Large intestine (tissue), 3 donors: Measurements from ENCODE around the gene VILL. TPM values are rescaled to one million over a fixed set of nuclear protein-coding genes. Genes with fewer than 3 reads are reported as not detected.
A peak's percentile ranks its signal among the peaks of the same experiment; 100 is the strongest.
"Not testable (repeated sequence)": the region's sequence is repeated elsewhere in the genome, so short reads cannot be mapped to it uniquely, and the experiment has no call there.

Source experiments
- DNase-seq, 2 donors: peaks; one replicate each; pipeline versions ENCODE4 v3.0.0 to v3.0.0-alpha.2; 2013
- H3K27ac ChIP-seq: one replicate; pipeline ENCODE4 v1.5.1; 2013; ENCODE audit warnings: low read length
- H3K27me3 ChIP-seq: 2 replicates; pipeline ENCODE4 v1.6.1; 2013; ENCODE audit warnings: low read length; ENCODE audit not compliant: control insufficient read depth, insufficient read depth
- H3K36me3 ChIP-seq: 2 replicates; pipeline ENCODE4 v1.6.1; 2013; ENCODE audit warnings: low read length; ENCODE audit not compliant: control insufficient read depth, insufficient read depth
- H3K4me1 ChIP-seq: one replicate; pipeline ENCODE4 v1.6.1; 2013; ENCODE audit warnings: low read length; ENCODE audit not compliant: control insufficient read depth, insufficient read depth
- H3K4me3 ChIP-seq: one replicate; pipeline ENCODE4 v1.5.1; 2013; ENCODE audit warnings: low read length
- H3K9me3 ChIP-seq: one replicate; pipeline ENCODE4 v1.6.1; 2013; ENCODE audit warnings: mild to moderate bottlenecking, low read depth, low read length, moderate library complexity; ENCODE audit not compliant: control insufficient read depth
- WGBS: methylation state at CpG from one replicate; pipeline ENCODE4 v1.1.5; 2013; ENCODE audit warnings: low lambda C conversion rate; ENCODE audit not compliant: insufficient coverage; 5-methylcytosine and 5-hydroxymethylcytosine counted together
- polyA plus RNA-seq: library from polyadenylated mRNA; unstranded; fragments of 120-200 nt; gene quantifications from one replicate; pipeline ENCODE4 v1.2.1, GENCODE V29; 2013

Gene VILL
- polyA plus RNA-seq, 1 donor, result 73.7 TPM

- DNase-seq, result no peak
- Histone ChIP-seq H3K36me3 (no peaks in the 10 kb centered on the region), H3K27me3 (peaks cover 12% of the 10 kb centered on the region), H3K9me3 (peaks cover 2% of the 10 kb centered on the region), H3K27ac (no peak overlapping the region), H3K4me3 (no peak overlapping the region), H3K4me1 (peaks cover 23% of the 10 kb centered on the region)
- no CpG with 5 or more reads among the region's 4 CpGs for WGBS
These were observed 36.3 kb downstream of the VILL start for GRCh38 chr3:38026856-38027255.

- Histone ChIP-seq H3K36me3 (no peaks in the 10 kb centered on the region), H3K9me3 (peaks cover 2% of the 10 kb centered on the region), H3K27ac (no peak overlapping the region), H3K27me3 (peaks cover 12% of the 10 kb centered on the region), H3K4me3 (no peak overlapping the region), H3K4me1 (peaks cover 23% of the 10 kb centered on the region)
- no peak for DNase-seq
- WGBS, result no CpG with 5 or more reads among the region's 6 CpGs
These were observed 37.2 kb downstream of the VILL start for GRCh38 chr3:38027466-38028465.

- no peak for DNase-seq
- Histone ChIP-seq H3K27me3 (peaks cover 12% of the 10 kb centered on the region), H3K4me1 (peaks cover 23% of the 10 kb centered on the region), H3K36me3 (no peaks in the 10 kb centered on the region), H3K27ac (no peak overlapping the region), H3K4me3 (peak overlapping the region; percentile 53), H3K9me3 (peaks cover 2% of the 10 kb centered on the region)
- WGBS, result no CpG with 5 or more reads among the region's 45 CpGs
These were observed 38.2 kb downstream of the VILL start for GRCh38 chr3:38028621-38029361.

- no CpG with 5 or more reads among the region's 75 CpGs for WGBS
- Histone ChIP-seq H3K4me1 (peaks cover 23% of the 10 kb centered on the region), H3K36me3 (no peaks in the 10 kb centered on the region), H3K9me3 (peaks cover 2% of the 10 kb centered on the region), H3K27me3 (peaks cover 12% of the 10 kb centered on the region), H3K4me3 (peak within 1 kb of the TSS; percentile 53), H3K27ac (no peak within 1 kb of the TSS)
- peak in 1 of 2 donors; percentile 63 for DNase-seq
These were observed 39.0 kb downstream of the VILL start, which contains the start of gene PLCD1 for GRCh38 chr3:38029400-38030125. Gene PLCD1 (minus strand): TSS chr3:38029642. CDS start chr3:38029539, 103 bp downstream.

GRCh38 chr3:38030126-38031021, 39.8 kb downstream of the VILL start:
- peaks cover 20% of the 10 kb centered on the region for H3K4me1 ChIP-seq
- WGBS, result no CpG with 5 or more reads among the region's 8 CpGs
- H3K27ac ChIP-seq, result no peak overlapping the region
- H3K36me3 ChIP-seq, result no peaks in the 10 kb centered on the region
- peak overlapping the region; percentile 53 for H3K4me3 ChIP-seq
- H3K9me3 ChIP-seq, result peaks cover 2% of the 10 kb centered on the region
- H3K27me3 ChIP-seq, result peaks cover 12% of the 10 kb centered on the region
- peak in 1 of 2 donors; percentile 65 for DNase-seq

- H3K27ac ChIP-seq, result no peak overlapping the region
These were observed 40.7 kb downstream of the VILL start for GRCh38 chr3:38031022-38031994.

GRCh38 chr3:38032328-38032865, 41.8 kb downstream of the VILL start:
- Histone ChIP-seq H3K27ac (no peak overlapping the region), H3K36me3 (no peaks in the 10 kb centered on the region), H3K4me3 (no peak overlapping the region), H3K27me3 (peaks cover 12% of the 10 kb centered on the region), H3K4me1 (peaks cover 15% of the 10 kb centered on the region), H3K9me3 (peaks cover 2% of the 10 kb centered on the region)
- no CpG with 5 or more reads among the region's 1 CpG for WGBS
- DNase-seq, result no peak

More at GRCh38 chr3:38031022-38031994, 40.7 kb downstream of the VILL start:
- peaks cover 2% of the 10 kb centered on the region for H3K9me3 ChIP-seq
- peaks cover 12% of the 10 kb centered on the region for H3K27me3 ChIP-seq
- no CpG with 5 or more reads among the region's 9 CpGs for WGBS
- no peak overlapping the region for H3K4me3 ChIP-seq
- H3K4me1 ChIP-seq, result peaks cover 15% of the 10 kb centered on the region
- DNase-seq, result no peak
- H3K36me3 ChIP-seq, result no peaks in the 10 kb centered on the region

GRCh38 chr3:38033586-38033985, 43.0 kb downstream of the VILL start:
- peaks cover 15% of the 10 kb centered on the region for H3K4me1 ChIP-seq
- peaks cover 12% of the 10 kb centered on the region for H3K27me3 ChIP-seq
- not testable (repeated sequence) for H3K27ac ChIP-seq, H3K9me3 ChIP-seq, DNase-seq, H3K4me3 ChIP-seq, H3K36me3 ChIP-seq
- WGBS, result no CpG with 5 or more reads among the region's 7 CpGs
